Esophagus squamous epithelium (tissue), 5 donors: ENCODE data around the gene SIPA1. TPM values are rescaled to one million over a fixed set of nuclear protein-coding genes. Genes with fewer than 3 reads are reported as not detected.

Experiments
- DNase-seq: peaks from one replicate; lab custom pipeline; 2025; lab: John Stamatoyannopoulos, UW
- H3K27ac ChIP-seq, 4 donors: fragments of 200-600 bp; sonication (generic); one replicate each; pipeline ENCODE4 v1.5.1; 2016 to 2019; ENCODE audit warnings: mild to moderate bottlenecking in 1 of 4
- H3K27me3 ChIP-seq, 4 donors: fragments of 200-600 bp; sonication (generic); 1 replicate in 3 of 4; 2 replicates in 1 of 4; pipeline versions ENCODE4 v1.5.1 to v1.6.0; 2017 to 2021; ENCODE audit warnings: antibody characterized with exemption in 1 of 4
- H3K36me3 ChIP-seq, 3 donors: fragments of 200-600 bp; sonication (generic); one replicate each; pipeline ENCODE4 v1.5.1; 2016 to 2019
- H3K4me1 ChIP-seq, 3 donors: fragments of 200-600 bp; sonication (generic); one replicate each; pipeline ENCODE4 v1.5.1; 2017 to 2019
- H3K4me3 ChIP-seq, 4 donors: fragments of 200-600 bp; sonication (generic); 1 replicate in 3 of 4; 2 replicates in 1 of 4; pipeline ENCODE4 v1.5.1; 2016 to 2019; ENCODE audit warnings: mild to moderate bottlenecking in 2 of 4, moderate library complexity in 1 of 4
- H3K9me3 ChIP-seq, 3 donors: fragments of 200-600 bp; sonication (generic); one replicate each; pipeline ENCODE4 v1.5.1; 2016 to 2019
- POLR2A ChIP-seq, 4 donors: fragments of 450-650 bp; IDR thresholded peaks; one replicate each; pipeline ENCODE4 v1.6.1; 2017; ENCODE audit warnings: antibody characterized with exemption in 4 of 4, mild to moderate bottlenecking in 4 of 4, moderate library complexity in 3 of 4
- WGBS, 2 donors: methylation state at CpG; one replicate each; pipeline ENCODE4 v1.1.5; 2018; 5-methylcytosine and 5-hydroxymethylcytosine counted together
- intact Hi-C: fragments of 100-400 bp; cut with DNase I; formaldehyde crosslinking; loops from one replicate; pipeline ENCODE4 v1.15.0; 2022
- total RNA-seq, 4 donors: library from RNA; depleted of rRNA; stranded (reverse); fragments of >200 nt; gene quantifications; one replicate each; pipeline ENCODE4 v1.1.0, GENCODE V29; 2016
- TF ChIP-seq, protein P1 (sequence below), 6 experiments: fragments of 450-650 bp in 4 of 6; fragments of 200-600 bp in 2 of 6; sonication (generic) in 2 of 6; IDR thresholded peaks; one replicate each; pipeline ENCODE4 v1.5.1; 2016 to 2019; ENCODE audit warnings: antibody characterized with exemption in 6 of 6, mild to moderate bottlenecking in 4 of 6, moderate library complexity in 4 of 6
- donor health status: DM: yes; HTN: yes; CAD: no.

The SIPA1 gene
- total RNA-seq, 4 donors from 2014 or later: 7.8 to 29.2 (median 27.5) TPM

GRCh38 chr11:65599216-65599954 is 38.5 kb upstream of the SIPA1 start:
- peaks cover 21 to 60% (median 23%) of the 10 kb centered on the region in 3 donors for H3K36me3 ChIP-seq

GRCh38 chr11:65599955-65600246 is 38.0 kb upstream of the SIPA1 start:
- no CpG with 5 or more reads among the region's 6 CpGs for WGBS, 2 donors
- no peak for TF ChIP-seq POLR2A (IDR thresholded peaks at IDR 0.05)
- TF ChIP-seq, protein P1, sequence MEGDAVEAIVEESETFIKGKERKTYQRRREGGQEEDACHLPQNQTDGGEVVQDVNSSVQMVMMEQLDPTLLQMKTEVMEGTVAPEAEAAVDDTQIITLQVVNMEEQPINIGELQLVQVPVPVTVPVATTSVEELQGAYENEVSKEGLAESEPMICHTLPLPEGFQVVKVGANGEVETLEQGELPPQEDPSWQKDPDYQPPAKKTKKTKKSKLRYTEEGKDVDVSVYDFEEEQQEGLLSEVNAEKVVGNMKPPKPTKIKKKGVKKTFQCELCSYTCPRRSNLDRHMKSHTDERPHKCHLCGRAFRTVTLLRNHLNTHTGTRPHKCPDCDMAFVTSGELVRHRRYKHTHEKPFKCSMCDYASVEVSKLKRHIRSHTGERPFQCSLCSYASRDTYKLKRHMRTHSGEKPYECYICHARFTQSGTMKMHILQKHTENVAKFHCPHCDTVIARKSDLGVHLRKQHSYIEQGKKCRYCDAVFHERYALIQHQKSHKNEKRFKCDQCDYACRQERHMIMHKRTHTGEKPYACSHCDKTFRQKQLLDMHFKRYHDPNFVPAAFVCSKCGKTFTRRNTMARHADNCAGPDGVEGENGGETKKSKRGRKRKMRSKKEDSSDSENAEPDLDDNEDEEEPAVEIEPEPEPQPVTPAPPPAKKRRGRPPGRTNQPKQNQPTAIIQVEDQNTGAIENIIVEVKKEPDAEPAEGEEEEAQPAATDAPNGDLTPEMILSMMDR (IDR thresholded peaks at IDR 0.05): no peak
- Histone ChIP-seq H3K4me1 (peaks cover 8 to 14% (median 10%) of the 10 kb centered on the region in 3 donors), H3K36me3 (peaks cover 26 to 65% (median 29%) of the 10 kb centered on the region in 3 donors), H3K4me3 (no peak overlapping the region), H3K9me3 (no peaks in the 10 kb centered on the region), H3K27me3 (no peaks in the 10 kb centered on the region), H3K27ac (no peak overlapping the region)
- no peak for DNase-seq
- intact Hi-C loops: no loop called here

More at GRCh38 chr11:65599216-65599954, 38.5 kb upstream of the SIPA1 start:
- H3K4me1 ChIP-seq: peaks cover 9 to 19% (median 14%) of the 10 kb centered on the region in 3 donors
- H3K27ac ChIP-seq: no peak overlapping the region
- no peak for TF ChIP-seq POLR2A (IDR thresholded peaks at IDR 0.05)
- TF ChIP-seq, protein P1 (IDR thresholded peaks at IDR 0.05): no peak
- no peak for DNase-seq
- H3K27me3 ChIP-seq: no peaks in the 10 kb centered on the region
- H3K9me3 ChIP-seq: no peaks in the 10 kb centered on the region
- H3K4me3 ChIP-seq: no peak overlapping the region
- intact Hi-C loops: no loop called here
- WGBS, 2 donors: 86 to 92% methylated on average over 2 to 7 of the region's 49 CpGs

- peaks cover 10 to 33% (median 15%) of the 10 kb centered on the region in 3 donors for H3K4me1 ChIP-seq
- H3K27ac ChIP-seq: no peak overlapping the region
- H3K4me3 ChIP-seq: no peak overlapping the region
- H3K27me3 ChIP-seq: no peaks in the 10 kb centered on the region
- intact Hi-C loops: no loop called here
- no peak for DNase-seq
- 100% methylated on average over 1 of the region's 1 CpG; no CpG with 5 or more reads in 1 of the 2 donors for WGBS, 2 donors
- no peaks in the 10 kb centered on the region for H3K9me3 ChIP-seq
- TF ChIP-seq, protein P1 (IDR thresholded peaks at IDR 0.05): no peak
- no peak for TF ChIP-seq POLR2A (IDR thresholded peaks at IDR 0.05)
- peaks cover 14 to 83% (median 20%) of the 10 kb centered on the region in 3 donors for H3K36me3 ChIP-seq
These were observed 33.6 kb upstream of the SIPA1 start for GRCh38 chr11:65604258-65604657.

GRCh38 chr11:65606876-65607613 is 30.9 kb upstream of the SIPA1 start:
- Histone ChIP-seq H3K9me3 (no peaks in the 10 kb centered on the region), H3K4me3 (peak overlapping the region in 3 of 4 donors; percentile 32 to 57 (median 38)), H3K27ac (peak overlapping the region; percentile 56 to 90 (median 87)), H3K27me3 (no peaks in the 10 kb centered on the region), H3K4me1 (peaks cover 34 to 61% (median 36%) of the 10 kb centered on the region in 3 donors), H3K36me3 (peaks cover 13 to 96% (median 18%) of the 10 kb centered on the region in 3 donors)
- intact Hi-C loops: no loop called here
- peak; percentile 37 for DNase-seq
- 40 to 59% methylated on average over 2 to 31 of the region's 67 CpGs for WGBS, 2 donors
- TF ChIP-seq, protein P1 (IDR thresholded peaks at IDR 0.05): peak in 1 of 6 experiments; percentile 13
- no peak for TF ChIP-seq POLR2A (IDR thresholded peaks at IDR 0.05)
